GM21576 (cell line): Measurements from ENCODE around the gene NAV3.

Experiments
- ATAC-seq: cut with Tn5 transposase; IDR thresholded peaks from one replicate; pipeline ENCODE4 v1.9.1; 2021; ENCODE audit warnings: mild to moderate bottlenecking, moderate library complexity; ENCODE audit not compliant: unreplicated experiment

NAV3 gene

GRCh38 chr12:78035901-78036606 is 205.4 kb downstream of the NAV3 start:
- no peak for ATAC-seq

DNA sequence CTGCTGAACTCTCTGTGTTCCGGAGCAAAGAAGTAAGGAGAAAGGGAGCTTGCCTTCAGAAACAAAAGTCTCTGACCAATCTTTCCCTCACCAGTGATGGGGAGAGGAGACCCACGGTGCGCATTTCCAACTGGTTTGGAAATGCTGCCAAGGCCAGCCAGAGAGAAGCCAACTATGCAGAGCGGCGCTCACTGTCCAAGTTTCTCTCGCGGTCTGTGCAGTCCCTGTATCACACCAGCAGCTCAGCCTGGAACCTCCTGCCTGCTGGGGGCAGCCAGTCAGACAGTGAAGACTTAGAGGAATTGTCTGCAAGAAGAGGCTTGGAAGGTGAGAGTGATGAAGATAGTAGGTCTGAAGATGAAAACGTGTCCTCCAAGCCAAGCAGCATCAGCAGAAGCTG is 206.2 kb downstream of the NAV3 start:
- no peak for ATAC-seq

GRCh38 chr12:78037707-78038106 is 207.0 kb downstream of the NAV3 start:
- no peak for ATAC-seq

GRCh38 chr12:78038541-78038940 is 207.8 kb downstream of the NAV3 start:
- ATAC-seq, result no peak

DNA sequence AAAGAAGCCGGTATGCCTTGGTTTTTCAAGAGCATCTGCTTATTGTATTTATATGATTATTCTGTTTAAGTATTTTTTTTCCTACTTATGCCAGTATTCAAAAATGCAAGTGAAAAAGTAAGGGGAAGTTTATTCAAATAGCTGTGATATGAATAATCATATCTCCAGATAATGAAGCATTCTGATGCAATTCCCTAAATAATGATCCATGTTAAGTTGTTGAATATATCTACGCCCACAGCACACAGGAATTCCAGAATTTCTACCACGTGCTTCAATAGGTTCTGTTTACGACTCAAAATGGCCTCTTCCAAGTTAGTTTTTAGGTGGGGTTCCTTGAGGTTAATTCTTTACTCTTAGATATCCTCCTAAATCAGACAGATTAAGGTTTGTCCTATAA is 208.3 kb downstream of the NAV3 start:
- no peak for ATAC-seq

DNA sequence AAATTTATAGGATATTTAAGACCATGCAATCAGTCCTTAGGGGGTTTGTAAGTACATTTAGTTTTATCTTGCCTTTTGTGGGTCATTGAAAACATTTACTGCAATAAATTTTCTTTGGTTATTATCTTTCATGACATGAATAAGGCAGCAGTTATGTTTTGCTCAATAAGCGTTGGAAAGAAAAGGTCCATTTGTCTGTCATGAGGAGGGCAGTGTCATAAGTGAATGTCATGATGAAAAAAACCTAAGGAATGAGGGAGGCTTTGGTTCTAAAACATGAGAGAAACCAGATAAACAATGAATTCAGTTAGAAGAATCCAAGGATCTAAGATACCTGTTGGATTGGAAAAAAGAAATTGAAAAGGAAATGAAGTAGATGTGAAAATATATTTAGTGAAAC is 209.4 kb downstream of the NAV3 start:
- ATAC-seq, result no peak

DNA sequence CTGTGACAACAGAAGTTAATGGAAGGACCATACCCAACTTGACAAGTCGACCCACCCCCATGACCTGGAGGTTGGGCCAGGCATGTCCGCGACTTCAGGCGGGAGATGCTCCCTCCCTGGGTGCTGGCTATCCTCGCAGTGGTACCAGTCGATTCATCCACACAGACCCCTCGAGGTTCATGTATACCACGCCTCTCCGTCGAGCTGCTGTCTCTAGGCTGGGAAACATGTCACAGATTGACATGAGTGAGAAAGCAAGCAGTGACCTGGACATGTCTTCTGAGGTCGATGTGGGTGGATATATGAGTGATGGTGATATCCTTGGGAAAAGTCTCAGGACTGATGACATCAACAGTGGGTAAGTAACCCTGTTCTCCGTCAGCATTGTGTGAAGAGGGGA is 220.1 kb downstream of the NAV3 start:
- ATAC-seq, result no peak

DNA sequence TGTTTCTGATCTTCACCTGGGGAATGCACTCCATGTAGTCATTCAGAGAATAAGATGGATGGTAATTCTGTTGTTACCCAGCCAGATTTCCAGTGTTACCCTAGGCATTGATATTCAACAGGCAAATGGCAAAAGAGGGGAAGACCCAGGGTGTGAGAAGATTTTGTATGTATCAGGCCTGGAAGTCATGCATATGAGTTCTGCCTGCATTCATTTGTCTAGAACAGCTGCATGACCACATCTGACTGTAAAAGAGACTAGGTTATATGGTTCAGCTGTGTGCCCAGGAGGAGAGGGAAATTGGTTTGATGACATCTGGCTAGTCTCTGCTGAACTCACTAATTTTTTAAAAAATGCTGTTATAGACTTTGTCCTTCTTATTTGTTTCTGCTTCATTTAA is 224.9 kb downstream of the NAV3 start:
- no peak for ATAC-seq

DNA sequence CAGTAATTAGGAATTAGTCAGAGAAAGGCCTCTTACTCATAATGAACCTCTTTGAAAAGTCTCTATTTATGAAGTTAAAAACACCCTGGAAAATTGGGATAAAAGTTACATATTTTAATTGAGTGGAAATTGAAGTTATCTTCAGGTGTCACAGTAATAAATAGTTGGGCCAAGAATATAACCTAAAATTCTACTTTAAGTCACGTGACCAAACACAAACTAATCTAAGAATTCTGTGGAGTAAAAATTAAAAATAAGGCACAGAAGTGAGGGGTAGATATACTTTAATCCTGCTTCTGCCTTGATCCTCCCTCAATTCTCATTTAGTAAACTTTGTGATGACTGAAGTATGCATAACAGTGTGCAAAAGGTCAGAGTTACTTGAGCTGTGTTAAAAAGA is 226.4 kb downstream of the NAV3 start:
- ATAC-seq, result no peak

DNA sequence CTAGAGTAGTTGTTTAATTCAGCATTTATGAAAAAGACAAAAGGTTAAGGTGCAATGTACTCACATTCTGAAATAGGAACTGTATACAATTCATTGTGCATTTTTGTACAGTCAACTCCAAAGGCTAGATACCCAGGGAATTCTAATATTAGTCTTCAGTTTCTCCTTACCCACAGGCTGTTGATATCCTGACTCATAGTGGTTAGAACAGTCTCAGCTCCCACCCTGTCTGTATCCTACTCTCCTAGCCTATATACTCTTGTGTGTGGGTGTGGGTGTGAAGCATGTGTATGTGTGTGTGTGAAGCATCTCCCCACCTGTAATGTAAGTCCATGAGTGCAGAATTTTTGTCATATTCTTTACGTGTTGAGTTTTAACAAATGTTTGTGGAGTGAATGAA is 229.5 kb downstream of the NAV3 start:
- no peak for ATAC-seq

DNA sequence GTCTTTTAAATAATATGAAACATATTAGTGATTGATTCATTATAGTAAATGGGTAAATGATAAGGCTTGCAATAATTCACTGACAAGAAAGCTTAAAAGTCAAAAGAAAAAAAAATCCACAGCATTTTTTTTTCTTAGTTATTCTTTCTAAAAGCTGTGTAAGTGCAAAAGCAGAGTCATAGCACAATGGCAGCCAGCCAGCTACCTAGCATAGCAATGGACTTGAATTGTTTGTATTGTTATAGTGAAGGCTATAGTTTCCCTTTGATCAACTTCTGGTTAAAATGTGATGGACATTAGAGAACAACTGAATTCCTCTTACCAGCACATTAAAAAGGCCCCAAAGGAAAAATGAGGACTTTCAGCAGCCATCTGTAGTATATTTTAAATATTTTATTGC is 232.1 kb downstream of the NAV3 start:
- no peak for ATAC-seq

DNA sequence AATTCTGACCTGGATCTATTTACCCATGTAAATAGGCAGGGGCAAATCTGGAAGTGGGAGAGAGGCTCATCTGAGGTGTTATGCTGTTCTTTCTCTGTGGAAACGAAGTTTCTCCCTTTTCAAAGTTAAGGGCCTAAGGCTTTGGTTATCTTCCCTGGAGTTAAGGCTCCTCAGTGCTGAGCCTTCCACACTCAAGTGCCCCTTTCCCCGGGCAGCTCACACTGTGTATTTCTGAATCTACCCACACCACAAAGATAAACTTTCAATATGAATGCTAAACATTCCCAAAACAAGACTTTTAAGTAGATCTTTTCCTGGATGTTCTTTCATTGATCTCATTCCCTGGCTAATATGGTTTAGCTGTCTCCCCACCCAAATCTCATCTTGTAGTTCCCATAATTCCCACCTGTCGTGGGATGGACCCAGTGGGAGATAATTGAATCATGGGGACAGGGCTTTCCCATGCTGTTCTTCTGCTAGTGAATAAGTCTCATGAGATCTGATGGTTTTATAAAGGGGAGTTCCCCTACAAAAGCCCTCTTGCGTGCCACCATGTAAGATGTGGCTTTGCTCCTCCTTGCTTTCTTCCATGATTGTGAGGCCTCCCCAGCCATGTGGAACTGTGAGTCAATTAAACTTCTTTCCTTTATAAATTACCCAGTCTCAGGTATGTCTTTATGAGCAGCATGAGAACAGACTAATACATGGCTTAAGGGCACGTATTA is 251.1 kb downstream of the NAV3 start:
- ATAC-seq, result no peak

DNA sequence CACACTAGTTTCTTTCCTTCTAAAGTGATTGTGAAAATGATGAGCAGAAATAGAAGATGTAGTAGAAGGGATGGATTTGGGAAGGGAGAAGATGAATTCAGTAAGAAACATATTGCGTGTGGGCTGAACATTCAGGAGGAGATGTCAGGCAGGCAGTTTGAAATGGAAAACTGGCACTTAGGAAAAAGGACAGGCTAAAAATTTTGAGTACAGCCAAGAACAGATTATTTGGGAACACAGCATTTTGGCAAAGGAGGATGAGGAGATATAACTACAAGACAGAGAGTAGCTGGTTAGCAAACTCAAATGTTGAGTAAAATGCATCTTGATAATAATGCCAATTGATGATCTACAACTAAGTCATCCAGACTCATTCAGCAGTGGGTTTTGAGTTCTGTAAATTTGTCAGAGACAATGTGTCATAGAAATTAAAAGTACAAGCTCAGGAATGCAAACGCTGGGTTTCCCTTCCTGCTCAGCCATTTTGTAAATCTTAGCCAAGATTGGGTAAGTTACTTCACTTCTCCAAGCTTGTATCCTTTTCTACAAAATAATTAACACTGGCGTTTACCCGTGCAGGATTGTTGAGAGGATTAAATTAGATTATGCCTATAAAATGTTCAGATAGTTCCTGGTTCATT is 255.0 kb downstream of the NAV3 start:
- ATAC-seq, result no peak

GRCh38 chr12:78086553-78087362 is 256.1 kb downstream of the NAV3 start:
- ATAC-seq, result no peak

DNA sequence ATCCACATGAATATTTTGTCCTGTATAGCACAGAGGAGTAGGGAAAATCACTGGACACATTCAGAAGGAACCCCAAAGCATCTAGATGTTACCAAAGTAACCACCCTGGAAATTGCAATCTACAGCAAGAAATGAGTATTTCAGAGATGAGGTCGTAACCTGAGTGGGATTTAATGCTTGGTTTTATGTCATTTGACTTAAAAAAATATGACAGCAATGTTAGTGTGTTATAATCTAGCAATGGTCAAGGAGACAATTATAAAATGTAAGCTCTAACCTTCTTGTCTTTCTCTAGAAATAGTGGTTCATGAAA is 256.6 kb downstream of the NAV3 start:
- ATAC-seq, result no peak

- ATAC-seq, result no peak
Measured at GRCh38 chr12:78088391-78088832, 257.7 kb downstream of the NAV3 start.

DNA sequence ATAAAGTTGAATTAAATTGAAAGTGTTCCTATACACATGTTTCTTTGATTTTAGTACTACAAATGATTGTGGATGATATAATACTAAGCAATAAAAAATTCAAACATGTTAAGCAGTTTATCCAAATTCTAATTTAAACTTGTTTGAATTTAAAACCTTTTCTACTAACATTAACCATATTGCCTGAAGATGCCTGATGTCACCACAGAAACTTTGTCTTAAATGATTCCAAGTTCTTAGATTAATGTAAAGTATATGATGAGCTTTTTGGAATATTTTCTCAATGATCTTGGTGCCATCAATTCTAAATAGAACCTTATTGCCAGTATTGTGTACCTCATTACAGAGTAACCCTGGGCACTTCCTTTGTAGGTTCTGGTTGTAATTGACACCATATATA is 259.6 kb downstream of the NAV3 start:
- ATAC-seq, result no peak

DNA sequence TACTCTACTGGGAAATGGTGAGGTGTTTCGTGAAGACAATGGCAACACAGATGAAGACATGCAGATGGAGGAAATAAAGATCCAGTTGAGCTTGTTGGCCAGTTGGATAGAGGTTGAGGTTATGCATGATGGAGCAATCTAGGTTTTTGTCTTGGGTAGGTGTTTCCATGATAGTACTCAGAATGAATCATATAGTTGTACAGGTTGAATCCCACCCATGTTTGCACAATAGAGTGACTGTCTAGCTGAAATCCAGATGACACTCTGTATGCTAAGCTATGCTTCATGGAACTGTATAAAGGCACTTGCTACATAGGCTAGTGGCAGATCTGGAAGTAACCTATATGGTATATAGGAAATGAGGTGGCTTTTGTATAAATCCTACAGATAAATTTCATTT is 264.9 kb downstream of the NAV3 start:
- no peak for ATAC-seq

DNA sequence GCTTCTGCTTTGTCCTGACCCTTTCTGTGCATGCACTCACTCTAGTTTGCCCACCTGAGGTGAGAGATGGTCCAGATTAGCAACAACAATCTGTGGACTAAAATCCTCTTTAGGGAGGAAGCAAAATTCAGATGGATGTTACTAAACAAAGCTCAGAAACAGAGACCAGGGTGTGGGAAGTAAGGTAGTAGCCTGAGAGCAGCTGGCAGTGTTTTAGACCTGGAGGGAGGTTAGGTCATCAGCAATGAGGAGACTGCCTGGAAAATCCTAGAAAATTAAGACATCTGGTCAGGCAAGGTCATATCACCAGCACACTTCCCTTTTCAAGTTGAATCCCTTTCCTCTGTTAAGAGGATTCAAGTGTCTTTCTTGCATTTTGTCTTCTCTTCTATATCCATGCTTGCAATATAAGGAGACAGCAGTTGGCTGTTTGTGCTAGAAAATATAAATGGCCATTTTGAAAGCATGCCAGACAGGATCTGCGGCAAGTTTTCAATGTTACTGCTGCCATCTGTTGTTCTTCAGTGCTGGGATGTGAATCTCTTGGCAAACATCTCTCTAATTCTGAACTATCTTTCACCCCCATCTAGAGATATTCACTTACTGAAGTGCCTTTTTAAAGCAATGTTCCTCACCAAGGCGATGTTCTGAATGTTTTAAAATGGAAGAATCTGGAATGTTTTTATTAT is 266.4 kb downstream of the NAV3 start:
- no peak for ATAC-seq

GRCh38 chr12:78099806-78100205 is 269.1 kb downstream of the NAV3 start:
- ATAC-seq, result no peak
